GM23338 (cell line): ENCODE data around the gene CASP2. TPM values are rescaled to one million over a fixed set of nuclear protein-coding genes. Genes with fewer than 3 reads are reported as not detected.

Source experiments
- ATAC-seq: fragments of 200-7000 bp; cut with Tn5 transposase; 3 replicates; pipeline ENCODE4 v1.9.1; 2020
- DNase-seq: peaks from one replicate; pipeline ENCODE4 v3.0.0-alpha.2; 2015; ENCODE audit warnings: low spot score
- H2AFZ ChIP-seq: fragments of 200-600 bp; sonication (generic); 2 replicates; pipeline ENCODE4 v1.8.0; 2016; ENCODE audit warnings: antibody characterized with exemption, mild to moderate bottlenecking, moderate library complexity
- H3F3A ChIP-seq: fragments of 200-600 bp; sonication (generic); replicated peaks from 2 replicates; pipeline ENCODE4 v1.8.0; 2017; ENCODE audit warnings: antibody characterized with exemption, mixed run types, low read depth
- H3K27ac ChIP-seq: fragments of 200-600 bp; sonication (generic); 2 replicates; pipeline ENCODE4 v1.6.1; 2016; ENCODE audit warnings: low read depth
- H3K27me3 ChIP-seq: fragments of 200-600 bp; sonication (generic); 2 replicates; pipeline ENCODE4 v1.8.0; 2016; ENCODE audit warnings: mild to moderate bottlenecking, mixed run types, moderate library complexity; ENCODE audit not compliant: insufficient read depth
- H3K36me3 ChIP-seq: fragments of 200-600 bp; sonication (generic); 2 replicates; pipeline ENCODE4 v1.8.0; 2016; ENCODE audit warnings: mild to moderate bottlenecking; ENCODE audit not compliant: insufficient read depth
- H3K4me1 ChIP-seq: fragments of 200-600 bp; sonication (generic); 2 replicates; pipeline ENCODE4 v1.8.0; 2016; ENCODE audit warnings: mild to moderate bottlenecking, moderate library complexity; ENCODE audit not compliant: insufficient read depth
- H3K4me2 ChIP-seq: fragments of 200-600 bp; sonication (generic); 2 replicates; pipeline ENCODE4 v1.7.1; 2017; ENCODE audit warnings: mixed run types
- H3K4me3 ChIP-seq: fragments of 200-600 bp; sonication (generic); 2 replicates; pipeline ENCODE4 v1.6.1; 2016; ENCODE audit warnings: mixed run types
- H3K79me2 ChIP-seq: fragments of 200-600 bp; sonication (generic); replicated peaks from 2 replicates; pipeline ENCODE4 v1.8.0; 2017; ENCODE audit warnings: mild to moderate bottlenecking; ENCODE audit not compliant: insufficient read depth
- H3K9me2 ChIP-seq: fragments of 200-600 bp; sonication (generic); 2 replicates; pipeline ENCODE4 v1.8.0; 2017; ENCODE audit not compliant: insufficient read depth
- H4K20me1 ChIP-seq: fragments of 200-600 bp; sonication (generic); replicated peaks from 2 replicates; pipeline ENCODE4 v1.8.0; 2017; ENCODE audit warnings: mild to moderate bottlenecking; ENCODE audit not compliant: insufficient read depth
- H3K27ac Mint-ChIP-seq: 2 replicates; pipeline ENCODE4 v1.8.0; 2020; ENCODE audit warnings: inconsistent platforms, mild to moderate bottlenecking, moderate library complexity, mixed read lengths
- H3K27me3 Mint-ChIP-seq: 3 replicates; pipeline ENCODE4 v1.8.0; 2022; ENCODE audit warnings: low read depth, mild to moderate bottlenecking, moderate library complexity, mixed read lengths, inconsistent platforms; ENCODE audit not compliant: insufficient read depth, poor library complexity
- H3K36me3 Mint-ChIP-seq: 3 replicates; pipeline ENCODE4 v1.8.0; 2021; ENCODE audit warnings: low read depth, mild to moderate bottlenecking, inconsistent platforms, moderate library complexity, mixed read lengths
- H3K4me1 Mint-ChIP-seq: 3 replicates; pipeline ENCODE4 v1.8.0; 2020; ENCODE audit warnings: mild to moderate bottlenecking, inconsistent platforms, mixed read lengths
- H3K4me3 Mint-ChIP-seq: 3 replicates; pipeline ENCODE4 v1.8.0; 2021; ENCODE audit warnings: moderate library complexity, mild to moderate bottlenecking, inconsistent platforms, mixed read lengths
- H3K9me3 Mint-ChIP-seq: 3 replicates; pipeline ENCODE4 v1.8.0; 2020; ENCODE audit warnings: moderate library complexity, mild to moderate bottlenecking, inconsistent platforms, mixed read lengths
- EZH2 ChIP-seq: fragments of 200-600 bp; sonication (generic); IDR thresholded peaks from one replicate; pipeline ENCODE4 v1.8.0; 2017; ENCODE audit warnings: antibody characterized with exemption, mild to moderate bottlenecking, low read depth; ENCODE audit not compliant: unreplicated experiment
- EZH2phosphoT487 ChIP-seq: fragments of 200-600 bp; sonication (generic); IDR thresholded peaks from one replicate; pipeline ENCODE4 v1.8.1; 2018; ENCODE audit warnings: antibody characterized with exemption; ENCODE audit not compliant: unreplicated experiment
- POLR2AphosphoS5 ChIP-seq: IDR thresholded peaks from 2 replicates; pipeline ENCODE4 v1.6.1; 2016; ENCODE audit warnings: antibody characterized with exemption, low read depth
- ZNF331 ChIP-seq: fragments of 250-450 bp; sonication (Bioruptor Pico); IDR thresholded peaks from 2 replicates; pipeline ENCODE4 v1.5.0; 2020; ENCODE audit warnings: low read depth, mild to moderate bottlenecking, moderate library complexity
- ZNF462 ChIP-seq: fragments of 250-450 bp; sonication (Bioruptor Pico); IDR thresholded peaks from 2 replicates; pipeline ENCODE4 v1.5.0; 2020; ENCODE audit warnings: mild to moderate bottlenecking, moderate library complexity
- polyA plus RNA-seq: library from polyadenylated mRNA; unstranded; fragments of >200 nt; fragmentation: Nextera tagmentation; extraction: Ambion mirVana; gene quantifications from 2 replicates; pipeline ENCODE4 v1.2.1, GENCODE V29; 2016
- total RNA-seq: library from RNA; depleted of rRNA; stranded (reverse); fragments of >200 nt; shearing (Covaris generic); gene quantifications from 2 replicates; pipeline ENCODE4 v1.2.3, GENCODE V29; 2014

CASP2 gene
- total and polyA plus RNA-seq, 2 experiments from 2014 or later = 17.7 to 21.8 TPM

DNA sequence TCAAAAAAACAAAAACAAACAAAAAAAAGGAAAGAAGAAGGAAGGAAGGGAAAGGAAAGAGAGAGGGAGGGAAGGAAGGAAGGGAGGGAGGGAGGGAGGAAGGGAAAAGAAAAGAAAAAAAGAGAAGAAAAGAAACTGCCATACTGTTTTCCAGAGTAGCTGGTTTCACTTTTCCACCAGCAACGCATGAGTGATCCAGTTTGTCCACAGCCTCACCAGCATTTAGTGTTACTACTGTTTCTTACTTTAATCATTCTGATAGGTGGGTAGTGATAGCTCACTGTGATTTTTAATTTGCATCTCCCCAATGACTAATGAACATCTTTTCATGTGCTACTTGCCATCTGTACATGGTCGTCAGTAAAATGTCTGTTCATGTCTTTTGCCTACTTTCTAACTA, 15.3 kb upstream of the CASP2 start:
- Histone ChIP-seq H4K20me1 (no peaks in the 10 kb centered on the region), H3K27me3 (no peaks in the 10 kb centered on the region), H2AFZ (no peak overlapping the region), H3K36me3 (no peaks in the 10 kb centered on the region; the same call in 1 of the 2 replicates), H3K27ac (no peak overlapping the region), H3F3A (no peaks in the 10 kb centered on the region), H3K4me3 (no peak overlapping the region), H3K4me2 (no peak overlapping the region), H3K9me2 (no peaks in the 10 kb centered on the region), H3K79me2 (no peaks in the 10 kb centered on the region), H3K4me1 (no peaks in the 10 kb centered on the region)
- Mint-ChIP-seq H3K27me3 (no peaks in the 10 kb centered on the region), H3K4me1 (no peaks in the 10 kb centered on the region), H3K36me3 (peaks cover 5% of the 10 kb centered on the region; the same call in 2 of the 3 replicates), H3K27ac (no peak overlapping the region), H3K9me3 (no peaks in the 10 kb centered on the region; the same call in 2 of the 3 replicates), H3K4me3 (no peak overlapping the region)
- no peak for ATAC-seq
- DNase-seq = no peak
- no peak for TF ChIP-seq ZNF462 (CRISPR knock-in tag)
- no peak for TF ChIP-seq EZH2
- TF ChIP-seq POLR2AphosphoS5 = no peak
- TF ChIP-seq ZNF331 = no peak
- TF ChIP-seq EZH2phosphoT487 = no peak
